ENCODE data around the gene UBQLN1.

DNA sequence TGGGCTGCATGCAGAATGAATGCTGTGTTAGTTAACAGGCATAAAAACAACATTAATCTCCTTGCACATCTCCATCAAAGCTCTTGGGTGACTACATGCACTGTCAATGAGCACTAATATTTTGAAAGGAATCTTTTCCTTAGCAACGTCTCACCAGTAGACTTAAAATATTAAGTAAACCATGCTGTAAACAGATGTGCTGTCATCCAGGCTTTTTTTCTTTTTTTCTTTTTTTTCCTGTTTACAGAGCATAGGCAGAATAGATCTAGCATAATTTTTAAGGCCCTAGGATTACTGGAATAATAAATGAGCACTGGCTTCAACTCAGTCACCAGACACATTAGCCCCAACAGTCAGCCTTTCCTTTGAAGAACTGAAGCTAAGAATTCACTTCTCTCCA lies 36.3 kb downstream of the UBQLN1 start:
- no peak for TF ChIP-seq YY1 (IDR thresholded peaks at IDR 0.05; ENCODE audit: insufficient read depth, insufficient read length)
- no peak for TF ChIP-seq SUZ12 (IDR thresholded peaks at IDR 0.05; ENCODE audit: extremely low read depth, insufficient read depth, insufficient read length)

Data from NT2/D1 (cell line).